B cell (primary cell): ENCODE data around the gene FAM114A1.
"Not testable (repeated sequence)": the region's sequence is repeated elsewhere in the genome, so short reads cannot be mapped to it uniquely, and the experiment has no call there.

Source experiments
- EZH2 ChIP-seq: IDR thresholded peaks from 2 replicates; pipeline ENCODE4 v1.6.1; 2012; ENCODE audit warnings: borderline replicate concordance, low read depth, mild to moderate bottlenecking, moderate library complexity, low read length; ENCODE audit not compliant: insufficient read depth, poor library complexity, severe bottlenecking
- TF ChIP-seq, protein P1 (sequence below): fragments of 200-600 bp; IDR thresholded peaks from one replicate; pipeline ENCODE4 v1.8.0; 2022; ENCODE audit warnings: antibody characterized with exemption, mild to moderate bottlenecking

DNA sequence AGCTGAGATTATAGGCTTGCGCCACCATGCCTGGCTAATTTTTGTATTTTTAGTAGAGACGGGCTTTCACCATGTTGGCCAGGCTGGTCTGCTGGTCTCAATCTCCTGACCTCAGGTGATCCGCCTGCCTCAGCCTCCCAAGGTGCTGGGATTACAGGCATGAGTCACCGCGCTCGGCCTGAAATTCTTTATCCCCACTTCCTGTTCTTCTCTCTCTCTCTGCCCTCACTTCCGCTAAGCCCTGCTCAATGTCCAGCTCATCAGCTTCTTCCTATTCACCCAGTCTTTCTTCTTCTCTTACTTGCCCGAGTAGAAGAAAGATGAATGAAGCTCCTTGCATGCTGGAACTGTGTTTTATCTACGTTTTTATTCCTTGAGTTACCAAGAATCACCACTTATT, 120.7 kb downstream of the FAM114A1 start:
- TF ChIP-seq, protein P1, sequence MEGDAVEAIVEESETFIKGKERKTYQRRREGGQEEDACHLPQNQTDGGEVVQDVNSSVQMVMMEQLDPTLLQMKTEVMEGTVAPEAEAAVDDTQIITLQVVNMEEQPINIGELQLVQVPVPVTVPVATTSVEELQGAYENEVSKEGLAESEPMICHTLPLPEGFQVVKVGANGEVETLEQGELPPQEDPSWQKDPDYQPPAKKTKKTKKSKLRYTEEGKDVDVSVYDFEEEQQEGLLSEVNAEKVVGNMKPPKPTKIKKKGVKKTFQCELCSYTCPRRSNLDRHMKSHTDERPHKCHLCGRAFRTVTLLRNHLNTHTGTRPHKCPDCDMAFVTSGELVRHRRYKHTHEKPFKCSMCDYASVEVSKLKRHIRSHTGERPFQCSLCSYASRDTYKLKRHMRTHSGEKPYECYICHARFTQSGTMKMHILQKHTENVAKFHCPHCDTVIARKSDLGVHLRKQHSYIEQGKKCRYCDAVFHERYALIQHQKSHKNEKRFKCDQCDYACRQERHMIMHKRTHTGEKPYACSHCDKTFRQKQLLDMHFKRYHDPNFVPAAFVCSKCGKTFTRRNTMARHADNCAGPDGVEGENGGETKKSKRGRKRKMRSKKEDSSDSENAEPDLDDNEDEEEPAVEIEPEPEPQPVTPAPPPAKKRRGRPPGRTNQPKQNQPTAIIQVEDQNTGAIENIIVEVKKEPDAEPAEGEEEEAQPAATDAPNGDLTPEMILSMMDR: not testable (repeated sequence)
- TF ChIP-seq EZH2: not testable (repeated sequence)
